Neural cell (in vitro differentiated cells): ENCODE measurements around the gene SYMPK.

Source experiments
- EP300 ChIP-seq: fragments of 450-650 bp; conservative IDR thresholded peaks from 2 replicates; pipeline ENCODE4 v1.6.1; 2014; ENCODE audit warnings: antibody characterized with exemption, mild to moderate bottlenecking, moderate library complexity; ENCODE audit not compliant: poor library complexity, severe bottlenecking
- TF ChIP-seq, protein P1 (sequence below): fragments of 450-650 bp; IDR thresholded peaks from 2 replicates; pipeline ENCODE4 v1.5.1; 2014; ENCODE audit warnings: antibody characterized with exemption, mild to moderate bottlenecking, moderate library complexity; ENCODE audit not compliant: poor library complexity, severe bottlenecking

DNA sequence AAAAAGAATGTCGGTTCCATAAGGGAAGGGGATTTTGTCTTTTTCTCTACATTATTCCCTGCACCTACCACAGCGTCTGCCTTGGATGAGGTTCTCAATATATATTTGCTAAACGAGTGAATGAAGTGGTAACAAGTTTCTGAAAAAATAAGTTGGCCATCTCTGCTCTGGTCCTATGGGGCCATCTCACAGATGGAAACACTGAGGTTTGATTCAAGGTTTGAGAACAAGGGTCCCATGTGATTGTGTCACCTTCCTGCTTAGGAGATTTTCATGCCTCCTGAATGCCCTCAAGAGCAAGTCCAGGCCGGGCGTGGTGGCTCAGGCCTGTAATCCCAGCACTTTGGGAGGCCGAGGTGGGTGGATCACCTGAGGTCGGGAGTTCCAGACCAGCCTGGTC is 36.3 kb upstream of the SYMPK start:
- TF ChIP-seq, protein P1, sequence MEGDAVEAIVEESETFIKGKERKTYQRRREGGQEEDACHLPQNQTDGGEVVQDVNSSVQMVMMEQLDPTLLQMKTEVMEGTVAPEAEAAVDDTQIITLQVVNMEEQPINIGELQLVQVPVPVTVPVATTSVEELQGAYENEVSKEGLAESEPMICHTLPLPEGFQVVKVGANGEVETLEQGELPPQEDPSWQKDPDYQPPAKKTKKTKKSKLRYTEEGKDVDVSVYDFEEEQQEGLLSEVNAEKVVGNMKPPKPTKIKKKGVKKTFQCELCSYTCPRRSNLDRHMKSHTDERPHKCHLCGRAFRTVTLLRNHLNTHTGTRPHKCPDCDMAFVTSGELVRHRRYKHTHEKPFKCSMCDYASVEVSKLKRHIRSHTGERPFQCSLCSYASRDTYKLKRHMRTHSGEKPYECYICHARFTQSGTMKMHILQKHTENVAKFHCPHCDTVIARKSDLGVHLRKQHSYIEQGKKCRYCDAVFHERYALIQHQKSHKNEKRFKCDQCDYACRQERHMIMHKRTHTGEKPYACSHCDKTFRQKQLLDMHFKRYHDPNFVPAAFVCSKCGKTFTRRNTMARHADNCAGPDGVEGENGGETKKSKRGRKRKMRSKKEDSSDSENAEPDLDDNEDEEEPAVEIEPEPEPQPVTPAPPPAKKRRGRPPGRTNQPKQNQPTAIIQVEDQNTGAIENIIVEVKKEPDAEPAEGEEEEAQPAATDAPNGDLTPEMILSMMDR = no peak
- no peak for TF ChIP-seq EP300
